Muscle of leg (tissue), 11 donors: ENCODE measurements around the gene FGF22. TPM values are rescaled to one million over a fixed set of nuclear protein-coding genes. Genes with fewer than 3 reads are reported as not detected.

ENCODE experiments used
- DNase-seq: peaks from one replicate; pipeline ENCODE4 v3.0.0; 2013
- H3K27ac ChIP-seq: one replicate; pipeline ENCODE4 v1.5.1; 2013; ENCODE audit warnings: mild to moderate bottlenecking, low read length, control low read depth
- H3K27me3 ChIP-seq: one replicate; pipeline ENCODE4 v1.6.1; 2013; ENCODE audit warnings: low read length; ENCODE audit not compliant: control insufficient read depth, insufficient read depth
- H3K36me3 ChIP-seq: one replicate; pipeline ENCODE4 v1.6.1; 2013; ENCODE audit warnings: low read length; ENCODE audit not compliant: control insufficient read depth, insufficient read depth
- H3K4me1 ChIP-seq: one replicate; pipeline ENCODE4 v1.6.1; 2013; ENCODE audit warnings: low read length; ENCODE audit not compliant: control insufficient read depth, insufficient read depth
- H3K4me3 ChIP-seq: one replicate; pipeline ENCODE4 v1.5.1; 2013; ENCODE audit warnings: low read length, control low read depth
- H3K9me3 ChIP-seq: replicated peaks from 2 replicates; pipeline ENCODE4 v1.6.1; 2013; ENCODE audit warnings: low read depth, low read length; ENCODE audit not compliant: control insufficient read depth
- WGBS: methylation state at CpG from one replicate; pipeline ENCODE4 v1.1.5; 2013; ENCODE audit warnings: missing lambda C conversion rate; ENCODE audit not compliant: insufficient coverage; 5-methylcytosine and 5-hydroxymethylcytosine counted together
- polyA plus RNA-seq, 8 donors: library from polyadenylated mRNA; unstranded; fragments of 120-200 nt; gene quantifications; one replicate each; pipeline versions ENCODE4 v1.2.1 to v1.2.3, GENCODE V29; 2013; ENCODE audit warnings: inconsistent platforms in 1 of 8, low replicate concordance in 1 of 8; ENCODE audit not compliant: insufficient read length in 8 of 8, insufficient read depth in 1 of 8
- total RNA-seq: library from RNA; stranded (reverse); fragments of 120-200 nt; gene quantifications from one replicate; pipeline ENCODE4 v1.2.4, GENCODE V29; 2013

Gene FGF22
- total and polyA plus RNA-seq, 9 donors, result 0.04 to 0.38 (median 0.15) TPM

- no peak for DNase-seq
- H3K4me3 ChIP-seq, result no peak overlapping the region
- no peaks in the 10 kb centered on the region for H3K27me3 ChIP-seq
- peaks cover 35% of the 10 kb centered on the region for H3K36me3 ChIP-seq
- WGBS, result 77% methylated on average over 26 of the region's 28 CpGs
- H3K9me3 ChIP-seq, result no peaks in the 10 kb centered on the region
- H3K4me1 ChIP-seq, result peaks cover 1% of the 10 kb centered on the region
- H3K27ac ChIP-seq, result no peak overlapping the region
Observed at GRCh38 chr19:644363-644762, 4.7 kb downstream of the FGF22 start.

GRCh38 chr19:644789-645188, 5.1 kb downstream of the FGF22 start:
- no peak for DNase-seq
- H3K36me3 ChIP-seq, result peaks cover 39% of the 10 kb centered on the region
- H3K9me3 ChIP-seq, result no peaks in the 10 kb centered on the region
- no peaks in the 10 kb centered on the region for H3K4me1 ChIP-seq
- no peak overlapping the region for H3K4me3 ChIP-seq
- H3K27ac ChIP-seq, result no peak overlapping the region
- H3K27me3 ChIP-seq, result no peaks in the 10 kb centered on the region
- WGBS, result 73% methylated on average over 12 of the region's 14 CpGs

- H3K27me3 ChIP-seq, result no peaks in the 10 kb centered on the region
- peaks cover 50% of the 10 kb centered on the region for H3K36me3 ChIP-seq
- no peaks in the 10 kb centered on the region for H3K9me3 ChIP-seq
- 90% methylated on average over 62 of the region's 62 CpGs for WGBS
- H3K4me1 ChIP-seq, result no peaks in the 10 kb centered on the region
- H3K4me3 ChIP-seq, result no peak overlapping the region
- no peak for DNase-seq
- no peak overlapping the region for H3K27ac ChIP-seq
Observed at GRCh38 chr19:645912-646778, 6.5 kb downstream of the FGF22 start.

- DNase-seq, result no peak
- WGBS, result 94% methylated on average over 42 of the region's 48 CpGs
- Histone ChIP-seq H3K4me3 (no peak overlapping the region), H3K27me3 (no peaks in the 10 kb centered on the region), H3K9me3 (no peaks in the 10 kb centered on the region), H3K36me3 (peaks cover 54% of the 10 kb centered on the region), H3K27ac (no peak overlapping the region), H3K4me1 (no peaks in the 10 kb centered on the region)
Observed at GRCh38 chr19:646779-647565, 7.3 kb downstream of the FGF22 start.

GRCh38 chr19:647566-648284, 8.0 kb downstream of the FGF22 start:
- WGBS, result 94% methylated on average over 37 of the region's 52 CpGs
- Histone ChIP-seq H3K4me1 (no peaks in the 10 kb centered on the region), H3K9me3 (no peaks in the 10 kb centered on the region), H3K27me3 (no peaks in the 10 kb centered on the region), H3K27ac (no peak overlapping the region), H3K4me3 (no peak overlapping the region), H3K36me3 (peaks cover 61% of the 10 kb centered on the region)
- no peak for DNase-seq

- no peak overlapping the region for H3K4me3 ChIP-seq
- H3K27me3 ChIP-seq, result no peaks in the 10 kb centered on the region
- DNase-seq, result no peak
- H3K9me3 ChIP-seq, result no peaks in the 10 kb centered on the region
- no peaks in the 10 kb centered on the region for H3K4me1 ChIP-seq
- H3K27ac ChIP-seq, result no peak overlapping the region
- H3K36me3 ChIP-seq, result peaks cover 67% of the 10 kb centered on the region
- 89% methylated on average over 23 of the region's 29 CpGs for WGBS
Observed at GRCh38 chr19:648305-648704, 8.6 kb downstream of the FGF22 start.

GRCh38 chr19:648904-649801, 9.5 kb downstream of the FGF22 start:
- H3K36me3 ChIP-seq, result peaks cover 74% of the 10 kb centered on the region
- WGBS, result 92% methylated on average over 45 of the region's 53 CpGs
- no peak overlapping the region for H3K4me3 ChIP-seq
- no peak for DNase-seq
- no peaks in the 10 kb centered on the region for H3K9me3 ChIP-seq
- peaks cover 8% of the 10 kb centered on the region for H3K4me1 ChIP-seq
- H3K27me3 ChIP-seq, result no peaks in the 10 kb centered on the region
- H3K27ac ChIP-seq, result no peak overlapping the region

GRCh38 chr19:650121-650520, 10.4 kb downstream of the FGF22 start:
- H3K4me3 ChIP-seq, result no peak overlapping the region
- no peaks in the 10 kb centered on the region for H3K9me3 ChIP-seq
- H3K27ac ChIP-seq, result no peak overlapping the region
- H3K4me1 ChIP-seq, result peaks cover 8% of the 10 kb centered on the region
- WGBS, result 88% methylated on average over 9 of the region's 11 CpGs
- no peaks in the 10 kb centered on the region for H3K27me3 ChIP-seq
- no peak for DNase-seq
- peaks cover 67% of the 10 kb centered on the region for H3K36me3 ChIP-seq

GRCh38 chr19:651114-651818, 11.6 kb downstream of the FGF22 start:
- no peak for DNase-seq
- WGBS, result 93% methylated on average over 56 of the region's 58 CpGs
- Histone ChIP-seq H3K27me3 (no peaks in the 10 kb centered on the region), H3K27ac (no peak overlapping the region), H3K9me3 (no peaks in the 10 kb centered on the region), H3K4me3 (no peak overlapping the region), H3K36me3 (peaks cover 59% of the 10 kb centered on the region), H3K4me1 (peaks cover 8% of the 10 kb centered on the region)
